H9 (cell line): ENCODE data around the gene OSBPL1A. TPM values are rescaled to one million over a fixed set of nuclear protein-coding genes. Genes with fewer than 3 reads are reported as not detected.

Experiments used
- DNase-seq: peaks from one replicate; pipeline ENCODE4 v3.0.0-alpha.2; 2017
- H2AFZ ChIP-seq: one replicate; pipeline ENCODE4 v1.6.1; 2013; ENCODE audit warnings: mild to moderate bottlenecking, low read length, control low read depth, moderate library complexity
- H2AK5ac ChIP-seq: 2 replicates; pipeline ENCODE4 v1.6.1; 2013; ENCODE audit warnings: low read length, control low read depth, mixed read lengths; ENCODE audit not compliant: insufficient read length
- H2BK120ac ChIP-seq: one replicate; pipeline ENCODE4 v1.6.1; 2013; ENCODE audit warnings: low read depth, mild to moderate bottlenecking, low read length, control low read depth, inconsistent platforms; ENCODE audit not compliant: poor library complexity, severe bottlenecking
- H2BK12ac ChIP-seq: 2 replicates; pipeline ENCODE4 v1.6.1; 2013; ENCODE audit warnings: low read length, control low read depth, mixed read lengths, low read depth; ENCODE audit not compliant: insufficient read length
- H2BK15ac ChIP-seq: 2 replicates; pipeline ENCODE4 v1.6.1; 2013; ENCODE audit warnings: low read depth, low read length, control low read depth
- H2BK20ac ChIP-seq: one replicate; pipeline ENCODE4 v1.6.1; 2013; ENCODE audit warnings: low read depth, mild to moderate bottlenecking, low read length, control low read depth, inconsistent platforms; ENCODE audit not compliant: poor library complexity, severe bottlenecking
- H2BK5ac ChIP-seq: 2 replicates; pipeline ENCODE4 v1.6.1; 2013; ENCODE audit warnings: low read length, control low read depth, mixed read lengths; ENCODE audit not compliant: insufficient read length
- H3K14ac ChIP-seq: 2 replicates; pipeline ENCODE4 v1.6.1; 2013; ENCODE audit warnings: low read length, control low read depth; ENCODE audit not compliant: insufficient read depth
- H3K18ac ChIP-seq: 2 replicates; pipeline ENCODE4 v1.6.1; 2013; ENCODE audit warnings: low read depth, mild to moderate bottlenecking, mixed read lengths, low read length, control low read depth; ENCODE audit not compliant: insufficient read length
- H3K23ac ChIP-seq: 2 replicates; pipeline ENCODE4 v1.6.1; 2013; ENCODE audit warnings: low read length, control low read depth, mixed read lengths, low read depth; ENCODE audit not compliant: insufficient read length
- H3K23me2 ChIP-seq: 2 replicates; pipeline ENCODE4 v1.6.1; 2013; ENCODE audit warnings: low read depth, mild to moderate bottlenecking, mixed read lengths, low read length, control low read depth; ENCODE audit not compliant: insufficient read length, poor library complexity, severe bottlenecking
- H3K27ac ChIP-seq: 2 replicates; pipeline ENCODE4 v1.5.1; 2013; ENCODE audit warnings: low read length, control low read depth, mixed read lengths, low read depth; ENCODE audit not compliant: insufficient read length
- H3K27me3 ChIP-seq: 2 replicates; pipeline ENCODE4 v1.6.1; 2013; ENCODE audit warnings: low read length, control low read depth, inconsistent platforms; ENCODE audit not compliant: insufficient read depth
- H3K4ac ChIP-seq: 2 replicates; pipeline ENCODE4 v1.6.1; 2013; ENCODE audit warnings: low read depth, mild to moderate bottlenecking, control low read depth, inconsistent platforms, low read length, moderate library complexity
- H3K4me1 ChIP-seq: 2 replicates; pipeline ENCODE4 v1.6.1; 2013; ENCODE audit warnings: low read length, control low read depth, inconsistent platforms; ENCODE audit not compliant: insufficient read depth
- H3K4me2 ChIP-seq: 2 replicates; pipeline ENCODE4 v1.6.1; 2013; ENCODE audit warnings: low read length, control low read depth, mixed read lengths; ENCODE audit not compliant: insufficient read length, insufficient read depth
- H3K56ac ChIP-seq: 2 replicates; pipeline ENCODE4 v1.6.1; 2013; ENCODE audit warnings: low read depth, mild to moderate bottlenecking, mixed read lengths, low read length, control low read depth; ENCODE audit not compliant: insufficient read length
- H3K79me1 ChIP-seq: 2 replicates; pipeline ENCODE4 v1.6.1; 2013; ENCODE audit warnings: low read depth, mild to moderate bottlenecking, moderate library complexity, low read length, control low read depth, inconsistent platforms; ENCODE audit not compliant: insufficient read depth, poor library complexity, severe bottlenecking
- H3K79me2 ChIP-seq: 2 replicates; pipeline ENCODE4 v1.6.1; 2013; ENCODE audit warnings: low read length, control low read depth, inconsistent platforms; ENCODE audit not compliant: insufficient read depth
- H3K9ac ChIP-seq: 2 replicates; pipeline ENCODE4 v1.6.1; 2013; ENCODE audit warnings: low read length, control low read depth, mixed read lengths; ENCODE audit not compliant: insufficient read length; ENCODE audit errors: extremely low read depth
- H3K9me3 ChIP-seq: one replicate; pipeline ENCODE4 v1.6.1; 2013; ENCODE audit warnings: low read depth, low read length, inconsistent platforms; ENCODE audit not compliant: control insufficient read depth
- H3T11ph ChIP-seq: one replicate; pipeline ENCODE4 v1.6.1; 2013; ENCODE audit warnings: mild to moderate bottlenecking, low read length, control low read depth, inconsistent platforms
- H4K20me1 ChIP-seq: one replicate; pipeline ENCODE4 v1.6.1; 2013; ENCODE audit not compliant: control insufficient read depth, insufficient read length, insufficient read depth
- H4K5ac ChIP-seq: 2 replicates; pipeline ENCODE4 v1.6.1; 2013; ENCODE audit warnings: low read depth, mild to moderate bottlenecking, mixed read lengths, low read length, control low read depth; ENCODE audit not compliant: insufficient read length
- H4K8ac ChIP-seq: replicated peaks from 2 replicates; pipeline ENCODE4 v1.6.1; 2013; ENCODE audit warnings: low read length, control low read depth, mixed read lengths, low read depth; ENCODE audit not compliant: insufficient read length
- H4K91ac ChIP-seq: 2 replicates; pipeline ENCODE4 v1.6.1; 2013; ENCODE audit warnings: low read depth, mild to moderate bottlenecking, moderate library complexity, mixed read lengths, low read length, control low read depth; ENCODE audit not compliant: insufficient read length
- H3K27ac Mint-ChIP-seq, 3 experiments: 2 replicates in 2 of 3; 3 replicates in 1 of 3; pipeline ENCODE4 v1.8.0; 2020 to 2021; ENCODE audit warnings: mixed read lengths in 3 of 3, mild to moderate bottlenecking in 1 of 3, moderate library complexity in 1 of 3
- H3K27me3 Mint-ChIP-seq: 2 replicates; pipeline ENCODE4 v1.8.0; 2021; ENCODE audit warnings: low read depth, mild to moderate bottlenecking, moderate library complexity, mixed read lengths
- H3K36me3 Mint-ChIP-seq, 3 experiments: 2 replicates in 2 of 3; 3 replicates in 1 of 3; pipeline ENCODE4 v1.8.0; 2020 to 2021; ENCODE audit warnings: low read depth in 3 of 3, mixed read lengths in 3 of 3; ENCODE audit not compliant: insufficient read depth in 1 of 3
- H3K4me1 Mint-ChIP-seq, 2 experiments: 2 replicates each; pipeline ENCODE4 v1.8.0; 2020; ENCODE audit warnings: mixed read lengths in 2 of 2
- H3K4me3 Mint-ChIP-seq, 2 experiments: 2 replicates in 1 of 2; 3 replicates in 1 of 2; pipeline ENCODE4 v1.8.0; 2020 to 2021; ENCODE audit warnings: mild to moderate bottlenecking in 2 of 2, mixed read lengths in 2 of 2, moderate library complexity in 1 of 2
- H3K9me3 Mint-ChIP-seq, 2 experiments: 2 replicates in 1 of 2; 3 replicates in 1 of 2; pipeline ENCODE4 v1.8.0; 2020; ENCODE audit warnings: mild to moderate bottlenecking in 2 of 2, mixed read lengths in 2 of 2, moderate library complexity in 1 of 2
- CTCF ChIP-seq: fragments of 200-600 bp; sonication (generic); conservative IDR thresholded peaks from 3 replicates; pipeline ENCODE4 v1.8.0; 2021; ENCODE audit warnings: antibody characterized with exemption, mild to moderate bottlenecking
- WGBS: extraction: QIAGEN DNeasy Blood & Tissue Kit; methylation state at CpG from one replicate; pipeline ENCODE4 v1.1.7; 2013; ENCODE audit warnings: missing lambda C conversion rate, low lambda C conversion rate, mixed read lengths; ENCODE audit not compliant: insufficient read length; ENCODE audit errors: extremely low coverage; 5-methylcytosine and 5-hydroxymethylcytosine counted together
- total RNA-seq: library from RNA; stranded (reverse); gene quantifications from 2 replicates; pipeline ENCODE4 v1.2.1, GENCODE V29; 2021

Gene OSBPL1A
- total RNA-seq, 1 experiment from 2014 or later = 33.9 TPM

- no peaks in the 10 kb centered on the region for H3K27me3 Mint-ChIP-seq
- no peak overlapping the region for H4K5ac ChIP-seq
- H3K27ac ChIP-seq = no peak overlapping the region
- no CpG with 5 or more reads among the region's 8 CpGs for WGBS
- H3K18ac ChIP-seq = no peak overlapping the region
- no peaks in the 10 kb centered on the region for H3K79me1 ChIP-seq
- H2AFZ ChIP-seq = no peak overlapping the region
- H3K23me2 ChIP-seq = peaks cover 5% of the 10 kb centered on the region
- peak overlapping the region; percentile 79 for H3K4me2 ChIP-seq
- no peak overlapping the region for H4K91ac ChIP-seq
- no peak overlapping the region for H2AK5ac ChIP-seq
- H3K79me2 ChIP-seq = peaks cover 5% of the 10 kb centered on the region; the same call in 1 of the 2 replicates
- H3K4ac ChIP-seq = no peak overlapping the region
- H3K4me3 Mint-ChIP-seq = peak overlapping the region; percentile 40 to 91
- H3K56ac ChIP-seq = no peak overlapping the region
- no peak overlapping the region for H2BK20ac ChIP-seq
- H3K36me3 Mint-ChIP-seq = peaks cover under 1 to 6% (median 2%) of the 10 kb centered on the region in 3 experiments; a peak in 5 of 7 replicates
- H4K20me1 ChIP-seq = no peaks in the 10 kb centered on the region
- H3K4me1 ChIP-seq = peaks cover 2% of the 10 kb centered on the region; the same call in 1 of the 2 replicates
- H3K23ac ChIP-seq = no peak overlapping the region
- H3T11ph ChIP-seq = no peak overlapping the region
- no peak overlapping the region for H4K8ac ChIP-seq
- no peaks in the 10 kb centered on the region for H3K9me3 Mint-ChIP-seq
- DNase-seq = no peak
- H3K27ac Mint-ChIP-seq = no peak overlapping the region
- TF ChIP-seq CTCF = no peak
- H2BK12ac ChIP-seq = no peak overlapping the region
- H2BK5ac ChIP-seq = no peak overlapping the region
- no peaks in the 10 kb centered on the region for H3K27me3 ChIP-seq
- H2BK120ac ChIP-seq = no peak overlapping the region
- no peak overlapping the region for H2BK15ac ChIP-seq
- H3K14ac ChIP-seq = no peak overlapping the region
- H3K4me1 Mint-ChIP-seq = peaks cover 47 to 48% of the 10 kb centered on the region in 2 experiments
- H3K9ac ChIP-seq = no peak overlapping the region
- H3K9me3 ChIP-seq = no peaks in the 10 kb centered on the region
Measured at GRCh38 chr18:24396082-24396633, 1.5 kb downstream of the OSBPL1A start.
